ENCODE measurements around the gene CDH13. TPM values are rescaled to one million over a fixed set of nuclear protein-coding genes. Genes with fewer than 3 reads are reported as not detected.

Gene CDH13
- total and polyA plus RNA-seq, 2 experiments from 2014 or later = 1.6 to 4.4 TPM

DNA sequence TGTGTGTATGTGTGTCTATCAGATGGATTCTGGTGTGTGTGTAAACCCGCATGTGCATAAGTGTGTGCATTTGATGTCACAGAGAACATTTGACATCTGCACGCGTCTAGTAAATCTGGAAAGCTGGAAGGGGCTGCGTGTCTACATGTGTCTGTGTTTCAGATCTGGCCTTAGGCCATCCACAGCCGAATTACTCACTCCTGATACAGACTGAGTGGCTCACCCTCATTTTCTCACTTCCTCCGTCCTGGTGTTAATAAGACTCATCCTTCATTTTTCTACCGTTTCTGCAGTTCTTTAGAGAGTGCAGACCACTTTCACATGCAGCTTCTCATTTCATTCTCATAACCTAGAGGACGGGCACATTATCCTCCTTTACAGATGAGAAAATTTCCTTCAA, 491.6 kb downstream of the CDH13 start:
- Histone ChIP-seq H3K9me2 (ENCODE audit: insufficient read depth) (0 out of 2 replicates have a peak, but pooled peaks cover 4% of the 10 kb centered on the region), H3K4me2 (no peak overlapping the region), H3K27me3 (ENCODE audit: insufficient read depth) (no peaks in the 10 kb centered on the region), H3K79me2 (replicated peaks; ENCODE audit: insufficient read depth) (no peaks in the 10 kb centered on the region), H3K36me3 (ENCODE audit: insufficient read depth) (no peaks in the 10 kb centered on the region), H3K27ac (ENCODE audit: low read depth) (no peak overlapping the region), H2AFZ (no peak overlapping the region), H4K20me1 (replicated peaks; ENCODE audit: insufficient read depth) (no peaks in the 10 kb centered on the region; the same call in 1 of the 2 replicates), H3K4me1 (ENCODE audit: insufficient read depth) (peaks cover 17% of the 10 kb centered on the region), H3F3A (replicated peaks; ENCODE audit: low read depth) (no peaks in the 10 kb centered on the region), H3K4me3 (no peak overlapping the region)
- peaks cover 16% of the 10 kb centered on the region for H3K4me1 Mint-ChIP-seq
- no peak for ATAC-seq
- H3K36me3 Mint-ChIP-seq (ENCODE audit: low read depth) = no peaks in the 10 kb centered on the region
- DNase-seq (ENCODE audit: low spot score) = no peak
- no peak overlapping the region for H3K27ac Mint-ChIP-seq
- no peak overlapping the region for H3K4me3 Mint-ChIP-seq
- no peaks in the 10 kb centered on the region for H3K9me3 Mint-ChIP-seq
- no peaks in the 10 kb centered on the region for H3K27me3 Mint-ChIP-seq (ENCODE audit: insufficient read depth, low read depth, poor library complexity)
- TF ChIP-seq, protein P1, sequence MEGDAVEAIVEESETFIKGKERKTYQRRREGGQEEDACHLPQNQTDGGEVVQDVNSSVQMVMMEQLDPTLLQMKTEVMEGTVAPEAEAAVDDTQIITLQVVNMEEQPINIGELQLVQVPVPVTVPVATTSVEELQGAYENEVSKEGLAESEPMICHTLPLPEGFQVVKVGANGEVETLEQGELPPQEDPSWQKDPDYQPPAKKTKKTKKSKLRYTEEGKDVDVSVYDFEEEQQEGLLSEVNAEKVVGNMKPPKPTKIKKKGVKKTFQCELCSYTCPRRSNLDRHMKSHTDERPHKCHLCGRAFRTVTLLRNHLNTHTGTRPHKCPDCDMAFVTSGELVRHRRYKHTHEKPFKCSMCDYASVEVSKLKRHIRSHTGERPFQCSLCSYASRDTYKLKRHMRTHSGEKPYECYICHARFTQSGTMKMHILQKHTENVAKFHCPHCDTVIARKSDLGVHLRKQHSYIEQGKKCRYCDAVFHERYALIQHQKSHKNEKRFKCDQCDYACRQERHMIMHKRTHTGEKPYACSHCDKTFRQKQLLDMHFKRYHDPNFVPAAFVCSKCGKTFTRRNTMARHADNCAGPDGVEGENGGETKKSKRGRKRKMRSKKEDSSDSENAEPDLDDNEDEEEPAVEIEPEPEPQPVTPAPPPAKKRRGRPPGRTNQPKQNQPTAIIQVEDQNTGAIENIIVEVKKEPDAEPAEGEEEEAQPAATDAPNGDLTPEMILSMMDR (conservative IDR thresholded peaks at IDR 0.05; ENCODE audit: low read depth in 2 of 2) = no peak
- TF ChIP-seq ZNF331 (CRISPR knock-in tag; IDR thresholded peaks at IDR 0.05; ENCODE audit: low read depth) (no peak), ZNF114 (CRISPR knock-in tag; IDR thresholded peaks at IDR 0.05) (no peak), EZH2phosphoT487 (IDR thresholded peaks at IDR 0.05; ENCODE audit: unreplicated experiment) (no peak), NANOG (IDR thresholded peaks at IDR 0.05; ENCODE audit: borderline replicate concordance) (no peak)
- TF ChIP-seq, protein P2, sequence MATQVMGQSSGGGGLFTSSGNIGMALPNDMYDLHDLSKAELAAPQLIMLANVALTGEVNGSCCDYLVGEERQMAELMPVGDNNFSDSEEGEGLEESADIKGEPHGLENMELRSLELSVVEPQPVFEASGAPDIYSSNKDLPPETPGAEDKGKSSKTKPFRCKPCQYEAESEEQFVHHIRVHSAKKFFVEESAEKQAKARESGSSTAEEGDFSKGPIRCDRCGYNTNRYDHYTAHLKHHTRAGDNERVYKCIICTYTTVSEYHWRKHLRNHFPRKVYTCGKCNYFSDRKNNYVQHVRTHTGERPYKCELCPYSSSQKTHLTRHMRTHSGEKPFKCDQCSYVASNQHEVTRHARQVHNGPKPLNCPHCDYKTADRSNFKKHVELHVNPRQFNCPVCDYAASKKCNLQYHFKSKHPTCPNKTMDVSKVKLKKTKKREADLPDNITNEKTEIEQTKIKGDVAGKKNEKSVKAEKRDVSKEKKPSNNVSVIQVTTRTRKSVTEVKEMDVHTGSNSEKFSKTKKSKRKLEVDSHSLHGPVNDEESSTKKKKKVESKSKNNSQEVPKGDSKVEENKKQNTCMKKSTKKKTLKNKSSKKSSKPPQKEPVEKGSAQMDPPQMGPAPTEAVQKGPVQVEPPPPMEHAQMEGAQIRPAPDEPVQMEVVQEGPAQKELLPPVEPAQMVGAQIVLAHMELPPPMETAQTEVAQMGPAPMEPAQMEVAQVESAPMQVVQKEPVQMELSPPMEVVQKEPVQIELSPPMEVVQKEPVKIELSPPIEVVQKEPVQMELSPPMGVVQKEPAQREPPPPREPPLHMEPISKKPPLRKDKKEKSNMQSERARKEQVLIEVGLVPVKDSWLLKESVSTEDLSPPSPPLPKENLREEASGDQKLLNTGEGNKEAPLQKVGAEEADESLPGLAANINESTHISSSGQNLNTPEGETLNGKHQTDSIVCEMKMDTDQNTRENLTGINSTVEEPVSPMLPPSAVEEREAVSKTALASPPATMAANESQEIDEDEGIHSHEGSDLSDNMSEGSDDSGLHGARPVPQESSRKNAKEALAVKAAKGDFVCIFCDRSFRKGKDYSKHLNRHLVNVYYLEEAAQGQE (IDR thresholded peaks at IDR 0.05; ENCODE audit: unreplicated experiment) = no peak
- TF ChIP-seq, protein P3, sequence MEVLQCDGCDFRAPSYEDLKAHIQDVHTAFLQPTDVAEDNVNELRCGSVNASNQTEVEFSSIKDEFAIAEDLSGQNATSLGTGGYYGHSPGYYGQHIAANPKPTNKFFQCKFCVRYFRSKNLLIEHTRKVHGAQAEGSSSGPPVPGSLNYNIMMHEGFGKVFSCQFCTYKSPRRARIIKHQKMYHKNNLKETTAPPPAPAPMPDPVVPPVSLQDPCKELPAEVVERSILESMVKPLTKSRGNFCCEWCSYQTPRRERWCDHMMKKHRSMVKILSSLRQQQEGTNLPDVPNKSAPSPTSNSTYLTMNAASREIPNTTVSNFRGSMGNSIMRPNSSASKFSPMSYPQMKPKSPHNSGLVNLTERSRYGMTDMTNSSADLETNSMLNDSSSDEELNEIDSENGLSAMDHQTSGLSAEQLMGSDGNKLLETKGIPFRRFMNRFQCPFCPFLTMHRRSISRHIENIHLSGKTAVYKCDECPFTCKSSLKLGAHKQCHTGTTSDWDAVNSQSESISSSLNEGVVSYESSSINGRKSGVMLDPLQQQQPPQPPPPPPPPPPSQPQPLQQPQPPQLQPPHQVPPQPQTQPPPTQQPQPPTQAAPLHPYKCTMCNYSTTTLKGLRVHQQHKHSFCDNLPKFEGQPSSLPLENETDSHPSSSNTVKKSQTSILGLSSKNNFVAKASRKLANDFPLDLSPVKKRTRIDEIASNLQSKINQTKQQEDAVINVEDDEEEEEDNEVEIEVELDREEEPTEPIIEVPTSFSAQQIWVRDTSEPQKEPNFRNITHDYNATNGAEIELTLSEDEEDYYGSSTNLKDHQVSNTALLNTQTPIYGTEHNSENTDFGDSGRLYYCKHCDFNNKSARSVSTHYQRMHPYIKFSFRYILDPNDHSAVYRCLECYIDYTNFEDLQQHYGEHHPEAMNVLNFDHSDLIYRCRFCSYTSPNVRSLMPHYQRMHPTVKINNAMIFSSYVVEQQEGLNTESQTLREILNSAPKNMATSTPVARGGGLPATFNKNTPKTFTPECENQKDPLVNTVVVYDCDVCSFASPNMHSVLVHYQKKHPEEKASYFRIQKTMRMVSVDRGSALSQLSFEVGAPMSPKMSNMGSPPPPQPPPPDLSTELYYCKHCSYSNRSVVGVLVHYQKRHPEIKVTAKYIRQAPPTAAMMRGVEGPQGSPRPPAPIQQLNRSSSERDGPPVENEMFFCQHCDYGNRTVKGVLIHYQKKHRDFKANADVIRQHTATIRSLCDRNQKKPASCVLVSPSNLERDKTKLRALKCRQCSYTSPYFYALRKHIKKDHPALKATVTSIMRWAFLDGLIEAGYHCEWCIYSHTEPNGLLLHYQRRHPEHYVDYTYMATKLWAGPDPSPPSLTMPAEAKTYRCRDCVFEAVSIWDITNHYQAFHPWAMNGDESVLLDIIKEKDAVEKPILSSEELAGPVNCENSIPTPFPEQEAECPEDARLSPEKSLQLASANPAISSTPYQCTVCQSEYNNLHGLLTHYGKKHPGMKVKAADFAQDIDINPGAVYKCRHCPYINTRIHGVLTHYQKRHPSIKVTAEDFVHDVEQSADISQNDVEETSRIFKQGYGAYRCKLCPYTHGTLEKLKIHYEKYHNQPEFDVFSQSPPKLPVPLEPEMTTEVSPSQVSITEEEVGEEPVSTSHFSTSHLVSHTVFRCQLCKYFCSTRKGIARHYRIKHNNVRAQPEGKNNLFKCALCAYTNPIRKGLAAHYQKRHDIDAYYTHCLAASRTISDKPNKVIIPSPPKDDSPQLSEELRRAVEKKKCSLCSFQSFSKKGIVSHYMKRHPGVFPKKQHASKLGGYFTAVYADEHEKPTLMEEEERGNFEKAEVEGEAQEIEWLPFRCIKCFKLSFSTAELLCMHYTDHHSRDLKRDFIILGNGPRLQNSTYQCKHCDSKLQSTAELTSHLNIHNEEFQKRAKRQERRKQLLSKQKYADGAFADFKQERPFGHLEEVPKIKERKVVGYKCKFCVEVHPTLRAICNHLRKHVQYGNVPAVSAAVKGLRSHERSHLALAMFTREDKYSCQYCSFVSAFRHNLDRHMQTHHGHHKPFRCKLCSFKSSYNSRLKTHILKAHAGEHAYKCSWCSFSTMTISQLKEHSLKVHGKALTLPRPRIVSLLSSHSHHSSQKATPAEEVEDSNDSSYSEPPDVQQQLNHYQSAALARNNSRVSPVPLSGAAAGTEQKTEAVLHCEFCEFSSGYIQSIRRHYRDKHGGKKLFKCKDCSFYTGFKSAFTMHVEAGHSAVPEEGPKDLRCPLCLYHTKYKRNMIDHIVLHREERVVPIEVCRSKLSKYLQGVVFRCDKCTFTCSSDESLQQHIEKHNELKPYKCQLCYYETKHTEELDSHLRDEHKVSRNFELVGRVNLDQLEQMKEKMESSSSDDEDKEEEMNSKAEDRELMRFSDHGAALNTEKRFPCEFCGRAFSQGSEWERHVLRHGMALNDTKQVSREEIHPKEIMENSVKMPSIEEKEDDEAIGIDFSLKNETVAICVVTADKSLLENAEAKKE (CRISPR knock-in tag; IDR thresholded peaks at IDR 0.05) = no peak
- TF ChIP-seq, protein P4, sequence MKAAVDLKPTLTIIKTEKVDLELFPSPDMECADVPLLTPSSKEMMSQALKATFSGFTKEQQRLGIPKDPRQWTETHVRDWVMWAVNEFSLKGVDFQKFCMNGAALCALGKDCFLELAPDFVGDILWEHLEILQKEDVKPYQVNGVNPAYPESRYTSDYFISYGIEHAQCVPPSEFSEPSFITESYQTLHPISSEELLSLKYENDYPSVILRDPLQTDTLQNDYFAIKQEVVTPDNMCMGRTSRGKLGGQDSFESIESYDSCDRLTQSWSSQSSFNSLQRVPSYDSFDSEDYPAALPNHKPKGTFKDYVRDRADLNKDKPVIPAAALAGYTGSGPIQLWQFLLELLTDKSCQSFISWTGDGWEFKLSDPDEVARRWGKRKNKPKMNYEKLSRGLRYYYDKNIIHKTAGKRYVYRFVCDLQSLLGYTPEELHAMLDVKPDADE (IDR thresholded peaks at IDR 0.05) = no peak

All from GM23338 (cell line).